GM21825 (cell line): Measurements from ENCODE around the gene SLC6A6.
"Not testable (repeated sequence)": the region's sequence is repeated elsewhere in the genome, so short reads cannot be mapped to it uniquely, and the experiment has no call there.

Experiments
- ATAC-seq: cut with Tn5 transposase; IDR thresholded peaks from one replicate; pipeline ENCODE4 v1.9.1; 2021; ENCODE audit warnings: mild to moderate bottlenecking, moderate library complexity; ENCODE audit not compliant: unreplicated experiment

Gene SLC6A6

GRCh38 chr3:14397531-14397930 lies 4.9 kb upstream of the SLC6A6 start:
- no peak for ATAC-seq

GRCh38 chr3:14397940-14398796 lies 4.2 kb upstream of the SLC6A6 start:
- ATAC-seq, result no peak

- no peak for ATAC-seq
These were observed 3.7 kb upstream of the SLC6A6 start for GRCh38 chr3:14398797-14399106.

DNA sequence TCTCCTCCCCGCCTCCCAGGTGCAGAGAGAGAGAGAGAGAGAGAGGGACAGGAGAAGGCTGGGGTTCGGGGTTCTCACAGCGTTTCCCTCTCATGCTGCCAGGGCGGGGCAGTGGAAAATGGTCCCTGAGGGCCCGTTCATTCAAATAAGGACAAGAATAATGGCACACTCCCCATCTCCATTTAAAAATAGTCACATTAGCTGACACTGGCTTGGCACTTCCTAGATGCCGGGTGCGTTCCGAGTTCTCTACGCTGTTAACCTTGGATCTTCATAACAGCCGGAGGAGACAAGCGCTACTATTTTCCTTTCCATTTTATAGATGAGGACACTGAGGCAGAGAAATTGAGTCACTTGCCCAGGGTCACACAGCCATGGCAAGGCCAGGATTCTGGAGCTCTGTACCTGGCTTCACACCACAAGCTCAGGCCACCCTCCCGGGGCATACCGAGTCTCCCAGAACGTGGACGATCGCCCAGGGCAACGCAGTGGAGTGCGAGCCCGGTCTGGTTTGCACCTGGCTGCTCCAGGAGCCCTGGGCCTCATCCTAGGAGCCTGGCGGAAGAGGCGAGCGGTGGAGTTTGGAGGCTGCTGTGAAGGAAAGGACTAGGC lies 608 bp upstream of the SLC6A6 start:
- no peak for ATAC-seq

GRCh38 chr3:14403619-14404155 lies 1.3 kb downstream of the SLC6A6 start:
- no peak for ATAC-seq

DNA sequence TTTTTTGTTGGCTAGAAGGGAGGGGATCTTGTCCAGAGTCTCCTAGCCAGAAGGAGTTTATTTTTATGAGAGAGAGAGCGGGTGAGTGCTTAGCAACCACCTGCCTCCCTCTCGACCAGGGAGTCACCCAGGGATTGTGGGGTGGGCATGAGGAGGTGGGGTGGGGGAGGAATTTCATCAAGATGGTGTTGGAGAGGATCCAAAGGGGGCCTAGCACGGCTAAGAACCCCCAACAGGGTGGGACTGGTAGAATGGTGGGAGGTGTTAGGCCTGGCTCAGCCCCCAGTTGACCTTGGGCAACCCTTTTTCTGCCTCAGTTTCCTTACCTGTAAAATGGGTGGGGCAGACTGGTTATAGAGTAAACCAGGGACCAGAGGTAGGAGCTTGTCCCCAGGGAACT lies 1.8 kb downstream of the SLC6A6 start:
- ATAC-seq, result no peak

DNA sequence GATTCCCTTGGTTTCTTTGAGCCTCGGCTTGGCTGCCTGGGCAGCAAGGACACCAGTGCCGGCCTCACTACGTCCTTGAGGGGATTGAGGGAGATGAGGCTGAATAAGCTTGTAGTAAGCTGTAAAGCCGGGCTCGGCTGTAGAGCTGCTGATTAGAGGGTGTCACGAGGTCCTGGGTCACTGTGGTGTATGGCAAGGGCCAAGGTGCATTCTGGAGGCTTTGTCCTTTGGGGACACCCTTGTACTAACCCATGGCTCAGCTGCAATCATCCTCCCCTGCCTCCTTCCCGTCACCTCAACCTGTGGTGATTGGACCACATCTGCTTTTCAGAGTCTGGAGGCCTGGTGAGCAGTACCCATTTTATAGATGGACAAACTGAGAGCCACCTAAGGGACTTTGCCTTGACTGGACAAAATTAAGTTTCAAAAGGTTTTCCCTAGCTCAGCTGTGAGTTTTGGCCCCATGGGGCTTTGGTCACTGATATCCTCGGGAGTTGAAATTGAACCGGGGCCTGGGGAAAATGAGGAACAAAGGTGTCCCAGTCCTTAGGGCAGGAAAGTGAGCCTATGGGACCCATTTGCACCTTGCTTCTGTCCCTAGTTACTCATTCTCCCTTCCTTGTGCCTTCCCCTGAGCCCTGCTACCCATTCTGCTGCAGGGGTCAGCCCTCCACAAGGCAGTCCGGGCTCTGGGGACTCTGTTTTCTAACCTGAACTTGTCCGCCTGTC lies 2.4 kb downstream of the SLC6A6 start:
- no peak for ATAC-seq

GRCh38 chr3:14405360-14406238 lies 3.2 kb downstream of the SLC6A6 start:
- no peak for ATAC-seq

GRCh38 chr3:14406336-14406735 lies 3.9 kb downstream of the SLC6A6 start:
- ATAC-seq, result no peak

DNA sequence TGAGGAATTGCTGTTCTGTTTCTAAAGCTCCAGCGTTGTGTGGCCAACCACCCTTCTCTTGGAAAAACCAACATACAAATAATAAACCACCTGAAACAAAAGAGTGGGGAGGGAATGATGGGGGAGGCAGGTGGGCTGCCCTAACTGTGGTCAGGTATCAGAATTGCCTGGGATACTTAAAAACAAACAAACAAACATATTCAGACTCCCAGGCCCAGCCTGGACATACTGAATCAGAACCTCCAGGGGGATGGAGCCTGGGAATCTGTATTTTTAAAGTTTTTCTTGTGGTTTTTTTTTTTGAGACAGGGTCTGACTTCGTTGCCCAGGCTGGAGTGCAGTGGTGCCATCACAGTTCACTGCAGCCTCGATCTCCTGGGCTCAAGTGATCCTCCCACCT lies 4.4 kb downstream of the SLC6A6 start:
- ATAC-seq, result no peak

- no peak for ATAC-seq
These were observed 4.8 kb downstream of the SLC6A6 start for GRCh38 chr3:14407203-14407602.

- ATAC-seq, result not testable (repeated sequence)
These were observed 7.3 kb downstream of the SLC6A6 start for GRCh38 chr3:14409779-14410063.

- no peak for ATAC-seq
These were observed 7.7 kb downstream of the SLC6A6 start for GRCh38 chr3:14410106-14410502.

DNA sequence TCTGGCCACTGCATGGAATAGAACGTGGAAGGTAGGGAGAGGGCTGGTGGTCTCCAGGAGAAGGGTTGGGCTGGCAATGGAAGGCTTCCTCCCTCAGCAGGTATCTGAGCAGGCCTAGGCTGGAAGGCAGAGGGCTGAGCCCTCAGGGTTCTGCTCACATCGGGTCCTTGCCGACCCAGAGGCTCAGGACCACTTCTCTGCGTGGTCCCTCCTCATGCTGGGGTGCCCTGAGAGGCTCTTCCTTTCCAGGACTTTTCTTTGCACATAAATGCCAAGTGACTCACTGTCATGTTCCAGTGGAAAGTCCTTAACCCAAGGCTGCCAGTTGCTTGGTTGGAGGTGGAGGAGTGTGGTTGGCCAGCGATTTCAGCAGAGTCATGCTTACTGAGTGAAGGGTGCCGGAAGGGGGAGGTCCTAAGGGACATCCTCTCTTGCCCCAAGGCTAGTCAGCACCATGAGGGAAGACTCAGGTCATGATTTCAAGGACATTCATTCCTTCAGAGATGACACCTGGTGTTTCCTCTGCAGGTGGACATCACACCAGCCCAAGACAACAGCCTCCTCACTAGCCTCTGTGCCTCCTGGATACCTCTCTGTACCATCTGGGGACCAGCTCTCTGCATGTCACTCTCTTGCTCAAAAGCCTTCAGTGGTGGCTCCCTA lies 8.2 kb downstream of the SLC6A6 start:
- no peak for ATAC-seq

DNA sequence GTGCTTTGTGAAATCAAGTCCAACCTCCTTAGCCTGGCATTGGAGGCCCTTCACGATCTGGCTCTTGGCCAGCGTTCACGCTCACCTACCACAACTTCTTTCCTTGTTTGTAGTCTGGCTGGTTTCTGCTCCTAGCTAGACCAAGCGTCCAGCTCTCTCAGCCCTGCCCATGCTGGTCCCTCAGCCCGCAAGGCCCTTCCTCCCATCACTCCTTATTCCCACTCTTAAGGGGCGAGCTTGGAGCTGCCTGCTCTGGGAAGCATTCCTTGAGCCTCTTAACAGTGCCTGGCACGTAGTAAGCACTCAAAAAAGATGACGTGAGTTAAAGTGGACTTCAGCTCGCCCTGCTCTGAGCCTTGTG lies 8.7 kb downstream of the SLC6A6 start:
- no peak for ATAC-seq

- no peak for ATAC-seq
These were observed 9.6 kb downstream of the SLC6A6 start for GRCh38 chr3:14411988-14412387.

- no peak for ATAC-seq
These were observed 10.5 kb downstream of the SLC6A6 start for GRCh38 chr3:14412831-14413380.

DNA sequence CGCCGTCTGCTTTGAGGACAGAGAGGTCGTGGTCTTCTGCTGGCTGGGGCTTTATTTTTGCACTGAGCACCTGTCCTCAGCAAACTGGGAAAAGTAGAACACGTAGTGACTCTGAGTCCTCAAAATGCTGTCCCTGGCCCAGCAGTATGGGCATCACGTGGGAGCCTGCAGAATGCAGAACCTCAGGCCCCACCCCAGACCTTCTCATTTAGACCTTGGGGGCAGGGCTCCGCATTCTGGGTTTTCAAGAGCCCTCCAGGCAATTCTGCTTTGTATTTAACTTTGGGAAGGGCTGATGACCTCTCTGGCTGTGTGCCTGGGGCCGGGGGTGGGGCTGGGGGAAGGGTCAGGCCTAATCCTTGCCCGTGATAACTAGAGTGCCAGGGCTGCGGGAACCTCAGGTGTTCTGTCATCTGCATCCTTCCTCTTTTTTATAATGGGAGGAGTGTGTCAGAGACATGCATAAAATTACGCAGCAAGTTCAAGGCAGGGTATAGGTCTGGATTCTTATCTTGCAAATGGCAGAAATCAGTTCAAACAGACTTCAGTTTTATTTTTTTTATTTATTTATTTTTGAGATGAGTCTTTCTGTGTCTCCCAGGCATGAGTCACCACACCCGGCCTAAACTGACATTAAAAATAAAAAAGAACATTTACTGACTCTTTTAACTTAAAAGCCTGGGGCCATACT lies 11.1 kb downstream of the SLC6A6 start:
- ATAC-seq, result no peak

DNA sequence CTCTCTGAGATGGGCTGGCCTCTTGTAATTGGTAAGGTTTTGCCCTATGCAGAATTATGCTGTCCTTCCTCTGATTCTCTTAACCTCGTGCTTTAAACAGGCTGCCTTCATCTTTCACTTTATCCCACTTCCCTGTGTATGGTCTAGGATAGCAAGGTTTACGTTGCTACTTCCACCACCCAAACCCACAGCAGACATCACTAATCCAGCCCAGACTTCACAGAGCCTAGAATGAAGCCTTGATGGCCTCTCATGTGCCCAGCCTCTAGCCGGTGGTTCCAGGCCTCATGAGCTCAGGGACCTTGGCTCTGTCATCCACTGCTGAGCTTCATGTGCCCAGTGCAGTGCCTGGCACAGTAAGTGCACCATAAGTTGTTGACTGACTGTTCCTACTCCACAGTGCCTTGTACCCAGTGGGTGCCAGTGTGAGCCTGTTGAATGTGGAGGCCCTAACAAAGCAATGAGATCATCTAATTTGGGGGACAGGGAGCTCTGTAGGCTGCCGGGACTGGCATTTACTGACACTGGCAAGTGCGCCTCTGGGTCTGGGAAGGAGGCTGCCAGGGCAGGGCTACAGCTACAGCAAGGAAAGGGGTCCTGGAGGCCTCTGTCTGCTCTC lies 12.5 kb downstream of the SLC6A6 start:
- no peak for ATAC-seq
